ENCODE data around the gene ITGAX.
A peak's percentile ranks its signal among the peaks of the same experiment; 100 is the strongest.

Gene ITGAX

DNA sequence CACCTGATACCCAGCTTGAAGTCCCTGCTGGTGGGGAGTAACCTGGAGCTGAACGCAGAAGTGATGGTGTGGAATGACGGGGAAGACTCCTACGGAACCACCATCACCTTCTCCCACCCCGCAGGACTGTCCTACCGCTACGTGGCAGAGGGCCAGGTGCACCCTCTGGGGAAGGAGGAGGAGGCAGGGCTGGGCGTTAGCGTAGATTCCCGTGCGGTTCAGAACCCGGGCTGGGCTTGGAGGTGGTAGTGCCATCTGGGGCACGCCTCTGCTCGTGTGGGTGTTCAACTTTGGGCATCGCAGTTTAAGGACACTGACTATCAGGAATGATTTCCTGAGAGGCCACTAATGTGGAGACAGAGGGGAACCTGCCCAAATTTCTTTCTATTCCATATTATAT lies 18.3 kb downstream of the ITGAX start:
- no CpG with 5 or more reads among the region's 14 CpGs for WGBS (ENCODE audit: extremely low coverage, insufficient coverage, low lambda C conversion rate)
- Histone ChIP-seq H3K79me1 (ENCODE audit: low read length) (no peaks in the 10 kb centered on the region), H3K4me3 (ENCODE audit: low read length) (no peak overlapping the region), H3K9ac (ENCODE audit: low read length) (no peak overlapping the region), H2AK5ac (ENCODE audit: low read length) (no peak overlapping the region), H3K4me2 (ENCODE audit: low read length) (no peak overlapping the region), H4K8ac (ENCODE audit: low read depth, low read length) (no peak overlapping the region), H3K4ac (ENCODE audit: low read depth, low read length) (no peak overlapping the region), H3K23ac (ENCODE audit: low read length) (no peak overlapping the region), H3K79me2 (ENCODE audit: control insufficient read depth, insufficient read depth, low read length) (no peaks in the 10 kb centered on the region), H4K5ac (ENCODE audit: low read length) (no peak overlapping the region), H2BK15ac (replicated peaks; ENCODE audit: low read depth) (no peak overlapping the region), H2BK5ac (ENCODE audit: low read length) (no peak overlapping the region), H3K27me3 (ENCODE audit: insufficient read depth, low read length, poor library complexity) (no peaks in the 10 kb centered on the region), H3K56ac (ENCODE audit: low read length) (no peak overlapping the region), H3K18ac (ENCODE audit: low read length) (no peak overlapping the region), H3K27ac (ENCODE audit: low read depth, low read length) (no peak overlapping the region), H3K4me1 (ENCODE audit: control insufficient read depth, low read depth, low read length) (no peaks in the 10 kb centered on the region), H3K36me3 (ENCODE audit: control insufficient read depth, insufficient read depth, low read length) (no peaks in the 10 kb centered on the region), H2BK120ac (ENCODE audit: low read depth, low read length) (no peak overlapping the region)
- no peak for DNase-seq

DNA sequence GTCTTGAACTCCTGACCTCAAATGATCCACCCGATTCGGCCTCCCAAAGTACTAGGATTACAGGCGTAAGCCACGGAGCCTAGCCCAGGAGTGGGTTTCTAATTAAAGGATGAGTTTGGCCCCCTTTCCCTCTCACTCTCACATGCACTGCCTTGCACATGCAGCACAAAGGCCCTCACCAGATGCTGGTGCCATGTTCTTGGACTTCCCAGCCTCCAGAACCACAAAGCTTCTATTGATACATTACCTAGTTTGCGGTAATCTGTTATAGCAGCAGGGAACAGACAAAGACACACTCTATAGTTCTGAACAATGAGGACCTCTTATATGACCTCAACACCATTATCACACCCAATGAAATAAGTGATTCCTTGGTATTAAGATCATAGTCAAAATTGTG lies 20.3 kb downstream of the ITGAX start:
- Histone ChIP-seq H3K79me2 (ENCODE audit: control insufficient read depth, insufficient read depth, low read length) (no peaks in the 10 kb centered on the region), H2BK120ac (ENCODE audit: low read depth, low read length) (no peak overlapping the region), H3K79me1 (ENCODE audit: low read length) (no peaks in the 10 kb centered on the region), H3K9ac (ENCODE audit: low read length) (no peak overlapping the region), H3K4me2 (ENCODE audit: low read length) (no peak overlapping the region), H3K4me1 (ENCODE audit: control insufficient read depth, low read depth, low read length) (no peaks in the 10 kb centered on the region), H3K27me3 (ENCODE audit: insufficient read depth, low read length, poor library complexity) (no peaks in the 10 kb centered on the region), H3K27ac (ENCODE audit: low read depth, low read length) (no peak overlapping the region), H2AK5ac (ENCODE audit: low read length) (no peak overlapping the region), H3K56ac (ENCODE audit: low read length) (no peak overlapping the region), H4K5ac (ENCODE audit: low read length) (no peak overlapping the region), H3K23ac (ENCODE audit: low read length) (no peak overlapping the region), H3K4me3 (ENCODE audit: low read length) (no peak overlapping the region), H4K8ac (ENCODE audit: low read depth, low read length) (no peak overlapping the region), H3K4ac (ENCODE audit: low read depth, low read length) (no peak overlapping the region), H2BK5ac (ENCODE audit: low read length) (no peak overlapping the region), H3K36me3 (ENCODE audit: control insufficient read depth, insufficient read depth, low read length) (no peaks in the 10 kb centered on the region), H3K18ac (ENCODE audit: low read length) (no peak overlapping the region), H2BK15ac (replicated peaks; ENCODE audit: low read depth) (no peak overlapping the region)
- no CpG with 5 or more reads among the region's 5 CpGs for WGBS (ENCODE audit: extremely low coverage, insufficient coverage, low lambda C conversion rate)
- no peak for DNase-seq

DNA sequence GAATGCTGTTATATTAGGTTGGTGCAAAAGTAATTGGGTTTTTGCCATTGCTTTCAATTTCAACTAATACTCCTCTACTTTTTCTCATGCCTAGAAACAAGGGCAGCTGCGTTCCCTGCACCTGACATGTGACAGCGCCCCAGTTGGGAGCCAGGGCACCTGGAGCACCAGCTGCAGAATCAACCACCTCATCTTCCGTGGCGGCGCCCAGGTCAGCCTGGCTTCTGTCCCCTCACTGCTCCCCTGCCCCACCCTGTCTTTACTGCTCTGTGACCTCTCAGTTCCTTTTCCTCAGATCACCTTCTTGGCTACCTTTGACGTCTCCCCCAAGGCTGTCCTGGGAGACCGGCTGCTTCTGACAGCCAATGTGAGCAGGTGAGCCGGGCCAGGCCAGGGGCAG lies 21.7 kb downstream of the ITGAX start:
- Histone ChIP-seq H2AK5ac (ENCODE audit: low read length) (no peak overlapping the region), H3K4ac (ENCODE audit: low read depth, low read length) (no peak overlapping the region), H3K79me1 (ENCODE audit: low read length) (no peaks in the 10 kb centered on the region), H3K4me1 (ENCODE audit: control insufficient read depth, low read depth, low read length) (no peaks in the 10 kb centered on the region), H3K4me3 (ENCODE audit: low read length) (no peak overlapping the region), H3K27me3 (ENCODE audit: insufficient read depth, low read length, poor library complexity) (no peaks in the 10 kb centered on the region), H3K4me2 (ENCODE audit: low read length) (no peak overlapping the region), H3K36me3 (ENCODE audit: control insufficient read depth, insufficient read depth, low read length) (no peaks in the 10 kb centered on the region), H3K56ac (ENCODE audit: low read length) (no peak overlapping the region), H2BK5ac (ENCODE audit: low read length) (no peak overlapping the region), H2BK120ac (ENCODE audit: low read depth, low read length) (no peak overlapping the region), H3K79me2 (ENCODE audit: control insufficient read depth, insufficient read depth, low read length) (no peaks in the 10 kb centered on the region), H3K23ac (ENCODE audit: low read length) (no peak overlapping the region), H4K5ac (ENCODE audit: low read length) (no peak overlapping the region), H3K18ac (ENCODE audit: low read length) (no peak overlapping the region), H2BK15ac (replicated peaks; ENCODE audit: low read depth) (no peak overlapping the region), H4K8ac (ENCODE audit: low read depth, low read length) (no peak overlapping the region), H3K27ac (ENCODE audit: low read depth, low read length) (no peak overlapping the region), H3K9ac (ENCODE audit: low read length) (no peak overlapping the region)
- WGBS (ENCODE audit: extremely low coverage, insufficient coverage, low lambda C conversion rate): no CpG with 5 or more reads among the region's 8 CpGs
- no peak for DNase-seq

DNA sequence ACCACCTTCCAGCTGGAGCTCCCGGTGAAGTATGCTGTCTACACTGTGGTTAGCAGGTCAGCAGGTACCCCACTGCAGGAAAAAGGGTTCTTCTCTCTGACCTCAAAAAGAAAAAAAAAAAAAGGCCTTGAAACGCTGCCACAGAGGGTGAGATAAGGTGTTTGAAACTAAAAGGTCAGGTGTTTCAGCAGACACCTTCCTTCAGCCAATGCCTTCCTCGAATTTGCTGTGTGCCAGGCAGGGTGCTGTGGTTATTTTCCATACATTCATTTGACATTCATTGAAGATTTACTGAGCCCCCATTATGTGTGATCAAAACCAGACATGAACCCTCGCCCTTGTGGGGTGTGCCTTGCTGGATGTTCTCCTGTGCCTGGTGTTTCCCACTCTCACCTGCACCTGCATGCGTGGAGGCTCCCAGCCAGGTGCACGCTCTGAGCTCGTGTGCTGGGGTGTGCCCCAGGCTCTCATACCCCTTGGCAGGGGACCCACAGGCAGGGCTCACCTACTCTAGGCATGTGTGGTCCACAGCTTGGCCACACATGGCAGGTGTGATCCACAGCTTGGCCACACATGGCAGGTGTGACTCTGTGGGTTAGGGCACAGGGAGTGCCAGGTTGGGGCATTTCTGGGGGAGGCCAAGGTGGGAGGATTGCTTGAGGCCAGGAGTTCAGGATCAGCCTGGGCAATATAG lies 22.4 kb downstream of the ITGAX start:
- Histone ChIP-seq H2BK120ac (ENCODE audit: low read depth, low read length) (no peak overlapping the region), H3K4me3 (ENCODE audit: low read length) (no peak overlapping the region), H3K79me2 (ENCODE audit: control insufficient read depth, insufficient read depth, low read length) (no peaks in the 10 kb centered on the region), H3K79me1 (ENCODE audit: low read length) (no peaks in the 10 kb centered on the region), H2BK5ac (ENCODE audit: low read length) (no peak overlapping the region), H3K36me3 (ENCODE audit: control insufficient read depth, insufficient read depth, low read length) (no peaks in the 10 kb centered on the region), H4K8ac (ENCODE audit: low read depth, low read length) (no peak overlapping the region), H3K4ac (ENCODE audit: low read depth, low read length) (no peak overlapping the region), H3K56ac (ENCODE audit: low read length) (no peak overlapping the region), H3K27me3 (ENCODE audit: insufficient read depth, low read length, poor library complexity) (no peaks in the 10 kb centered on the region), H3K23ac (ENCODE audit: low read length) (no peak overlapping the region), H3K27ac (ENCODE audit: low read depth, low read length) (no peak overlapping the region), H2BK15ac (replicated peaks; ENCODE audit: low read depth) (no peak overlapping the region), H4K5ac (ENCODE audit: low read length) (no peak overlapping the region), H2AK5ac (ENCODE audit: low read length) (no peak overlapping the region), H3K4me1 (ENCODE audit: control insufficient read depth, low read depth, low read length) (no peaks in the 10 kb centered on the region), H3K4me2 (ENCODE audit: low read length) (no peak overlapping the region), H3K9ac (ENCODE audit: low read length) (no peak overlapping the region), H3K18ac (ENCODE audit: low read length) (no peak overlapping the region)
- WGBS (ENCODE audit: extremely low coverage, insufficient coverage, low lambda C conversion rate): no CpG with 5 or more reads among the region's 7 CpGs
- DNase-seq: no peak

DNA sequence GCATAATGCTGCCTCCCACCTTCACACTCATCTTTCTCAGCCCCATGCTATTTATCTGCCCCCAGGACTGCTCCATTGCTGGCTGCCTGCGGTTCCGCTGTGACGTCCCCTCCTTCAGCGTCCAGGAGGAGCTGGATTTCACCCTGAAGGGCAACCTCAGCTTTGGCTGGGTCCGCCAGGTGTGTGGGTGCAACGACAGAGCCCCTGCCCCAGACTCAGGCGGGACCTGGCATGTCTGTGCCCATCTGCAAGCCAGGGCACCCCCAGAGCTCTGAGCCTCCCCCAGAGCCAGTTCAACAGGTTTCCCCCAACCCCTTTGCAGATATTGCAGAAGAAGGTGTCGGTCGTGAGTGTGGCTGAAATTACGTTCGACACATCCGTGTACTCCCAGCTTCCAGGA lies 25.2 kb downstream of the ITGAX start:
- H3K4me1 ChIP-seq (ENCODE audit: control insufficient read depth, low read depth, low read length): no peaks in the 10 kb centered on the region
- H3K4me3 ChIP-seq (ENCODE audit: low read length): no peak overlapping the region
- no peak overlapping the region for H2BK15ac ChIP-seq (replicated peaks; ENCODE audit: low read depth)
- H3K56ac ChIP-seq (ENCODE audit: low read length): no peak overlapping the region
- H3K79me1 ChIP-seq (ENCODE audit: low read length): no peaks in the 10 kb centered on the region
- H3K4me2 ChIP-seq (ENCODE audit: low read length): no peak overlapping the region
- H3K36me3 ChIP-seq (ENCODE audit: control insufficient read depth, insufficient read depth, low read length): no peaks in the 10 kb centered on the region
- no peaks in the 10 kb centered on the region for H3K79me2 ChIP-seq (ENCODE audit: control insufficient read depth, insufficient read depth, low read length)
- H4K8ac ChIP-seq (ENCODE audit: low read depth, low read length): no peak overlapping the region
- H2BK120ac ChIP-seq (ENCODE audit: low read depth, low read length): no peak overlapping the region
- no peak overlapping the region for H3K23ac ChIP-seq (ENCODE audit: low read length)
- no peak overlapping the region for H3K18ac ChIP-seq (ENCODE audit: low read length)
- no peak for DNase-seq
- no peak overlapping the region for H2BK5ac ChIP-seq (ENCODE audit: low read length)
- no peak overlapping the region for H2AK5ac ChIP-seq (ENCODE audit: low read length)
- H3K4ac ChIP-seq (ENCODE audit: low read depth, low read length): no peak overlapping the region
- no CpG with 5 or more reads among the region's 12 CpGs for WGBS (ENCODE audit: extremely low coverage, insufficient coverage, low lambda C conversion rate)
- H3K27me3 ChIP-seq (ENCODE audit: insufficient read depth, low read length, poor library complexity): no peaks in the 10 kb centered on the region
- no peak overlapping the region for H3K9ac ChIP-seq (ENCODE audit: low read length)
- H4K5ac ChIP-seq (ENCODE audit: low read length): no peak overlapping the region
- no peak overlapping the region for H3K27ac ChIP-seq (ENCODE audit: low read depth, low read length)

DNA sequence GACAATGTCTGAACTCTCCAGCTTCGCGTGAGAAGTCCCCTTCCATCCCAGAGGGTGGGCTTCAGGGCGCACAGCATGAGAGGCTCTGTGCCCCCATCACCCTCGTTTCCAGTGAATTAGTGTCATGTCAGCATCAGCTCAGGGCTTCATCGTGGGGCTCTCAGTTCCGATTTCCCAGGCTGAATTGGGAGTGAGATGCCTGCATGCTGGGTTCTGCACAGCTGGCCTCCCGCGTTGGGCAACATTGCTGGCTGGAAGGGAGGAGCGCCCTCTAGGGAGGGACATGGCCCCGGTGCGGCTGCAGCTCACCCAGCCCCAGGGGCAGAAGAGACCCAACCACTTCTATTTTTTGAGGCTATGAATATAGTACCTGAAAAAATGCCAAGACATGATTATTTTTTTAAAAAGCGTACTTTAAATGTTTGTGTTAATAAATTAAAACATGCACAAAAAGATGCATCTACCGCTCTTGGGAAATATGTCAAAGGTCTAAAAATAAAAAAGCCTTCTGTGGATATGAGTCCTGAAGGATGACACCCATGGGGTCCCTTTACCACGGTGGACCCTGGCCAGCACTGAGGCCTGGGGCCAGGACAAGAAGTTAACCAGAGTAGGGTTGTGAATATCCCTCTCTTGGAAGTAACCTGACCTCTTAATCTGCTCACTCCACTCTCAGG lies 27.6 kb downstream of the ITGAX start:
- peak; percentile 67 for DNase-seq
- Histone ChIP-seq H3K36me3 (ENCODE audit: control insufficient read depth, insufficient read depth, low read length) (no peaks in the 10 kb centered on the region), H2BK15ac (replicated peaks; ENCODE audit: low read depth) (no peak overlapping the region), H3K79me2 (ENCODE audit: control insufficient read depth, insufficient read depth, low read length) (no peaks in the 10 kb centered on the region), H3K27me3 (ENCODE audit: insufficient read depth, low read length, poor library complexity) (no peaks in the 10 kb centered on the region), H3K27ac (ENCODE audit: low read depth, low read length) (no peak overlapping the region), H2AK5ac (ENCODE audit: low read length) (no peak overlapping the region), H2BK120ac (ENCODE audit: low read depth, low read length) (no peak overlapping the region), H3K4me3 (ENCODE audit: low read length) (no peak overlapping the region), H3K18ac (ENCODE audit: low read length) (no peak overlapping the region), H2BK5ac (ENCODE audit: low read length) (no peak overlapping the region), H3K4me2 (ENCODE audit: low read length) (no peak overlapping the region), H3K4ac (ENCODE audit: low read depth, low read length) (no peak overlapping the region), H3K56ac (ENCODE audit: low read length) (no peak overlapping the region), H3K4me1 (ENCODE audit: control insufficient read depth, low read depth, low read length) (no peaks in the 10 kb centered on the region), H3K9ac (ENCODE audit: low read length) (no peak overlapping the region), H4K8ac (ENCODE audit: low read depth, low read length) (no peak overlapping the region), H4K5ac (ENCODE audit: low read length) (no peak overlapping the region), H3K23ac (ENCODE audit: low read length) (no peak overlapping the region), H3K79me1 (ENCODE audit: low read length) (no peaks in the 10 kb centered on the region)
- no CpG with 5 or more reads among the region's 14 CpGs for WGBS (ENCODE audit: extremely low coverage, insufficient coverage, low lambda C conversion rate)
